DMS153 (cell line): ENCODE results near the gene ARHGEF6.
"Not testable (repeated sequence)": the region's sequence is repeated elsewhere in the genome, so short reads cannot be mapped to it uniquely, and the experiment has no call there.

Experiments
- DNase-seq: peaks from one replicate; lab custom pipeline; 2025; lab: John Stamatoyannopoulos, UW

ARHGEF6 gene

DNA sequence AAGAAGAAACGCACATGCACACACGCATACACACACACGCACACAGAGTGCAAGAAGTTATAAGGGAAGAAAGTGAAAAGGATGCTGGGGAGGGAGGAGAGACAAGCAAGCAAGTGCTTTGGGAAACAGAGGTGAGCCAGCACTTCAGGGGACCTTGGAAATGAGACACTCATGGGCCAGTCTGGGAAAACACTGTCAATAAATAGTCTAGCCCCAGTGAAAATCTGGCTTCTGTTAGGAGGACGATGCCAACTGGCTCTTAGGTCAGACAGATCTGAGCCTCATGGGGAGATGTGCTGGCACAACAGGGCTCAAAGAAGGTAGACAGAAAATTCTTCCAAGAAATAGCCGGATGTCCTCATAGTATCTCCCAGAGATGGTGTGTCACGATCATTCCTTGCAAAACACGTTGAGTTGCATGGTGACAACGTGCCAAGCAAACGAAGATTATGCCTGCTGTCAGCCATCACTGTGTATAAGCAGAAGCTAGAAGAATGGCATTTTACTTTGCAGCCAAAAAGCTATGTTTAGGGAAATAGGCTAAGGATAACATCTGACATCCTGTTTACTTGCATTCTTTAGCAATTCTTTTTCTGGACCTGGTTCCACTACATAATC lies 557 bp upstream of the ARHGEF6 start:
- DNase-seq = peak; percentile 10

DNA sequence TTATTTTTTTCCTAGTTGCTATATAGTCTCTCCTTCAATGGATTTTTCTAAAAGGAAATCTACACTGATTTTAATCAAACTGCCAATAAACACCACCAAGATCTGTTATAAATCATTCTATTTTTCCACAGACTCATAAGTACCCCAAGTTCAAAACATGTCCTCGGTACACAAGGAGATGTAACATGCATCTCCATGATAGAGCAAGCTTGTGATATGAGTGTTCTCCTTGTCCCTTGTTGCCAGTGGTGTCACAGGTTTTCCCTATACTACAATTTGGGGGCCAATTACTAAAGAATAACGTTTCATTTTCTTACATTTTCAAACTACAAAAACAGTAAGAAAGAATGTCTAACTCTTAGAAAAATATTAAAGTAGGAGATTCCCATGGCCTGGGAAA lies 491 bp downstream of the ARHGEF6 start:
- no peak for DNase-seq

DNA sequence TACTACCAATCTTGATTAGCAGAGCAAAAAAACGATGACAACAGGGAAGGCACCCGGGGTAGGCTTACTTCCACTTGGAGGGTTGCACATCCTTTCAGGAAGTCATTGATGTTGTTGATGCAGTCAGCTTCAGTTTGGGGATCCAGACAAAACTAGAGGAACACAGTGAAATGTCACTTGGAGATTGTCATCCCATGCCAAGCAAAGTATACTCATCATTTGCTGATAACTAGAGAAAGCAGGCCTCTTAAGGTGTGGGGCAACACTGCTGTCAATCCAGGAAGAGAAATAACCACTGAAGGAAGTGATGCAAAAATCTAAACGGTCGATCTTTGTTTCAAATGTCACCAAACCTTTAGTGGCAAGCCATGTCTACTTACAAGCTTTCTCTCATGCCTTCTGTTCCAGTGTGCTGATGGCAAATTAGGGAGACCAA lies 1.4 kb downstream of the ARHGEF6 start:
- DNase-seq = no peak

DNA sequence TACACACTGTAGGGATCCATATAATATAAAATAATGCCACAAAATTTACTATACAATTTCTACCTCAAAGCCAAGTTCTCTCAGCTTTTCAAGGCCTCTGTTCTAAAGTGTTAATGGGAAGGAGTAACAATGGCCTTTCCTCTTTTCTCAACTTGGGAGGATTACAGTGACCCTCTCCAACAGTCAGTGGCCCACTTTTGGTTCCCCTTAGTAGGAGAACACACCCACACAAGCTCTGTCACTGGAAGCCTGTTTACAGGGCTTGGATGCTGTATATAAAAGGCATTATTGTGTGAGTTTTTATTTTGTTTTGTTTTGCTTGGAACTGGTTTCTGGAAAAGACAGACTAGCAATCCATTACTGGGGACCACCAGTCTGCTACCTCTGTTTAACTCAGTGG lies 1.8 kb downstream of the ARHGEF6 start:
- DNase-seq = no peak

DNA sequence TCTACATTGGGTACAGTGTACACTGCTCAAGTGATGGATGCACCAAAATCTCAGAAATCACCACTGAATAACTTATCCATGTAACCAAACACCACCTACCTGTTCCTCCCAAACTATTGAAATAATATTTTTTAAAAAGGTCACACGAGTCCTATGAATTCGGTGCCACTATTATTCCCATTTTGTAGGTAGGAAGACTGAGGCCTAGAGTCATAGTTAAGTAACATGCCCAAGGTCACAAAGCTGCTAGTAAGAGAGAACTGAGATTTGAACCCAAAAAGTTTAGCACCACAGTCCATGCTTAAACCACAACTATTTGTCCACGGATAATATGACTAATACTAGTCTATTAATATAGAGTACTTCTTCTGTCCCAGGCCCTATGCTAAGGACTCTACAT lies 2.7 kb downstream of the ARHGEF6 start:
- DNase-seq = no peak

DNA sequence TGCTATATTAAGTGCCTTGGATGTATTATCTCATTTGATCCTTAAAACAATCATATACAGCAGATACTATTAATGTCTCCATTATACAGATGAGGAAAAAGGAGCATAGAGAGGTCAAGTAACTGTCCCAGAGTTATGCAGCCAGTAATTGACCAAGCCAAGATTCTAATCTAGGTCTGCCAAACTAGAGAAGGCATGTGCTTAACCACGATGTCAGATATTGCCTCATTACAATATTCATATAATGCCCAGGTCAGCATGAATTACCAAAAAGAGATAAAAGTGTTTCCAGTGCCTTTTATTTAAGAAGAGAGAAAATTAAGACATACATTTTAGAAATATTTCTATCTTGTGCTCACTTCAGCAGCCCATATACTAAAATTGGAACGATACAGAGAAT lies 7.1 kb downstream of the ARHGEF6 start:
- no peak for DNase-seq

DNA sequence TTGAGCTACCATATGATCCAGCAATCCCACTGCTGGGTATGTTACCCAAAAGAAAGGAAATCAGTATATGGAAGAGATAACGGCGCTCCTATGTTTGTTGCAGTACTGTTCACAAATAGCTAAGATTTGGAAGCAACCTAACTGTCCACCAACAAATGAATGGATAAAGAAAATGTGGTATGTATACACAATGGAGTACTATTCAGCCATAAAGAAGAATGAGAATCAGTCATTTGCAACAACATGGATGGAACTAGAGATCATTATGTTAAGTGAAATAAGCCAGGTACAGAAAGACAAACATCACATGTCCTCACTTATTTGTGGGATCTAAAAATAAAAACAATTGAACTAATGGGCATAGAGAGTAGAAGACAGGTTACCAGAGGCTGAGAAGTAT lies 8.9 kb downstream of the ARHGEF6 start:
- not testable (repeated sequence) for DNase-seq

DNA sequence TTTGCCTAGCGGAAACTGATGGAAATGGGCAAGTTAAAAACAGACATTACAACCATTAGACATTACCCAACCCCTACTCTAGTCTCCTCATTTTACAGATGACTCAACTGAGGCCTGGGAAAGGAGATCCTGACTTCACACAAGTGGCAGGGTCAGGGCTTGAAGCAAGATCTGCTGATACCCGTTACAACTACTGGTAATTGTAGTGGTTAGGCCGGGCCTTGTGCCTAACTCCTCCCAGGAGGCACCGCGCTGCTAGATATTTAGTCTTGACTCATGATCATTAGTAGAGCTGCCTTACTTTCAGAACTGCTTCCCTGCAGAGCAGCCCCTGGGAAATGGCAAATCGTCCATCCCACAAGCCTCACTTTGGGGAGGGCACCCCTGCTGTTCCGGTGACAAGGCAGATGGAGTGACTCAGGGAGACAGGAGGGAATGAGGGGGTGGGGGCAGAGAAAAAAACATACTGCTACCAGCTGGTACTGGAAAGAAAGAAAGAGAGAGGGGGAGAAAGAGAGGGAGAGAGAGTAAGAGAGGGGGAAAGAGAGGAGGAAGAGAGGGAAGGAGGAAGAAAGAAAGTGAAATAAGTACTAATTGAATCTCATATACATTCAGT lies 12.2 kb downstream of the ARHGEF6 start:
- DNase-seq = no peak

DNA sequence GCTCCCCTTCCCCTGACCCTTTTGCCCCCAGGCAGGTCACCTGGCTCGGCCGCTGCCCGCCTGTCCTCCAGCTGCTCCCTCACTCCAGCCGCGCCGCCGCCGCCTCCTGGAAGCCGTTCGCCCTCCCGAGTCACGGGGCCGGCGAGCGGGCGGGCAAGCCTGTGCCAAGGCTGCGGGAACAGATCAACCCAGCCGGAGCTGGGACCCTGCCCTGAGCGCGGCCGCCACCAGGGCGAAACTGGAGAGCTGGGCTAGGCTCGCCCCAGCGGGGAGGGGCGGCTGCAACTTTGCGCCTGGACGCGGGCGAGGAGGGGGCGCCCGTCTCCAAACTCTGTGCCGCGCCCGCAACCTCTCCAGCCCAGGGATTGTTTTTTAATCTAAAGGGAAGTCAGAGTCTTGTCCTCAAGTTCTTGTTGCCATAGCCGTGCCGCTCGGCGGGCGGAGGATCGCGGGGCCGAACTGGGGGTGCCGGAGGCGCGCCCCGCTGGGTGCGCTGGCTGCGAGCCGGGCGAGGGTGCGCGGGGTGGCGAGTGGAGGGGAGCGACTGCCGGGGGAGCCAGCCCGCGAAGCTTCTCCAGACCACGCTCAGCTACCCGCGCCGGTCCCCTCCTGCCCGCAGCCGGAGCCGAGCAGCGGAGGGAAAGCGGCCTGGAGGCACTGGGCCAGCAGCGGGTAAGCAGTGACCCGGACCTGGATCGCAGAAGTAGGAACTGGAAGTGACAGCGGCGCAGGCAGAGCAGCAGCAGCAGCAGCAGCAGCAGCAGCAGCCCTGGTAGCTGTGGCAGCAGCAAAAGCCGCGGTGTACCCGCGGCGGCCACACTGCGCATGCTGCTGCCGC lies 13.4 kb downstream of the ARHGEF6 start:
- peak; percentile 45 for DNase-seq

DNA sequence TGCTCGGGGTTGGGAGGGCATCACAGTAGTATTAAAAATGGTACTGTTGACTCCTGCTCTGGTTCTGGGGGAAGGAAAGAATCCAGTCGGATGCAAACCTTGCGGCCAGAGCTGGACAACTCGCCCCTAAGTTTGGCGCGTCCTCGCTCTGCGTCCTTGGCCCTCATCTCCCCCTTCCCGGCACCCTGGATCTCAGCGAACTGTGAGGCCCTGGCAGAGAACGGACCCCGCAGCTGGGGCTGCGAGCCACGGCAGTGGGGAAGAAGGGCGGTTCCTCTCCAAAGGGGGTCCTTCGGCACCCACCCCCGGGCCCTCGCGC lies 14.0 kb downstream of the ARHGEF6 start:
- DNase-seq = no peak

DNA sequence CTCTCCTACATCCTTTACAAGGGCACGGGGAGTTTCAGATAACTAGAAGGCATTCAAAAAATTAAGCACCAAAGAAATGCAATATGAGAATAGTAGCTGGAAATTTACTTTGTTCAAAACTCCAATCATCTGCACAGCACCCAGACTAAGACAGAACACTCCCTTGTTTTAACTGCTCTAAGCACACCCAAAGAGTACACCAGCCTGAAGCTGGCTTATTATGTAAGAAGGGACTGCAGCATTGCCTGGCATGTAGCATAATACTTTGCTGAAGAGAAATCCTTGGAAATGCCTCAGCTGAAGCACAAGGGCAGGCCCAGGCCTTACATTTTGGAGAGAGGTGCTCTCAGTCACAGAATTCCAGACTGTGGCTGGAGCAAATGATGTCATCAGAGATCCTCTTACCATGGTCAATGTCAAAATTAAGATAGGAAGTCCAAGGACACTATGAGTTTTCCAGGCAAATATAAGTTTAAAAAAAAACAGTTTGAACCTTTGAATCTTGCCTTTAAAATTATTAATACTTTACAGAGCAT lies 14.8 kb downstream of the ARHGEF6 start:
- no peak for DNase-seq

DNA sequence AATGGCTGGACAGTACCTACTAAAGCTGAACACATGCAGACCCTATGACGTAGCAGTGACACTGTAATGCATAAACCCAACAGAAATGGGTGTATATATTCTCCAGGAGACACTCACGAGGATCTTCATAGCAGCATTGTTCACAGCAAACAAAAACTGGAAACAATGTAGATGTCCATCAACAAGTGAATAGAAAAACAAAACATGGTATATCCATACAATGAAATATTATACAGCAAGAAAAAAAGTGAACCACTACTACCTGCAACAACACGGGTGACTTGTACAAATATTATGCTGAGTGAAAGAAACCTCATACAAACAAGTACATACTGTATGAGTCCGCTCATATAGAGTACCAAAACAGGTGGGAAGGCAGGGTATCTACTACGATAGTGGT lies 16.5 kb downstream of the ARHGEF6 start:
- no peak for DNase-seq

DNA sequence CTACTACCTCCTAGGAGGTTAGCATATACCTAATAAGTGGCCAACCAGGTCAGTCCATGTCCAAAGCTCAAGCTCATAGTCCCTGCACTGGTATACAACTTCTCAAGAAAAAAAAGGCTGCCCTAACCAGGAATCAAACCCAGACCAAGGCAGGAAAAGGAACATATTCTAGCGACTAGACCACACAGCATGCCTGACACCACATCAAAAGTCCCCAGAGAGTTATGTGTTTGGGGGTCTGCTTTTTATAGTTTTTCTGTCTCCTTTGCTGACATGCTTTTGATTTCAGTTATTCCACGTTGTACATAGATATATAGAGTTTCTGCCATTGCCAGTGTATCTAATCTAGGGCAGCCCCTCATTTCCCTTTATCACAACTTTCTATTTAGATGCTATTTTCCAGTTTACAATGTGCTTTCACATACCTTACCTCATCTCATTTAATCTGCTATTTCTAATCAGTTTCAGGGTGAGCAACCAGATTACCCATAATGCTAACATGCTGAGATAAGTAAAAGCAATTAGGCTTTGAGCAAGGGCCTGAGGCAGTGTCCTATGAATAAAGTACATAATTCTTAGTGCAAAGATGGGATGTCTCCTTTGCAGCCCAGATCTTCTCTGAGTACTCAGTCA lies 17.8 kb downstream of the ARHGEF6 start:
- no peak for DNase-seq

DNA sequence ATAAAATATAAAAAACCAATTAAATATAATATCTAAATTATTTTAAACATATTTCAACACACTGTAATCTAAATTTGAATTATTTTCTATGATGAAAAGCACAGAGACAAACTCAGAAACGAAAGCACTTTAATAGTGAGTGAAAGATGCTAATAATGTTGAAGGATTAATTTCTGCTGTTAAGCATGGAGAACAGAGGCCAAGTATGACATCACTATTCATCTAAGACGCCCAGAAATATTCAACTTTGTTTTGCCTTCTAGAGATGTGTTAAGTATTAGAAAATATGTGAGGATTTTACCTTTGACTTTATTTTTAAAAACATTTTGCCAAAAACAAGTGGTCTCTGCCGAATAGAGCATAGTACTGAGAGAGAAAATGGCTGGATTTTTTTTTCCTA lies 19.3 kb downstream of the ARHGEF6 start:
- DNase-seq = no peak

DNA sequence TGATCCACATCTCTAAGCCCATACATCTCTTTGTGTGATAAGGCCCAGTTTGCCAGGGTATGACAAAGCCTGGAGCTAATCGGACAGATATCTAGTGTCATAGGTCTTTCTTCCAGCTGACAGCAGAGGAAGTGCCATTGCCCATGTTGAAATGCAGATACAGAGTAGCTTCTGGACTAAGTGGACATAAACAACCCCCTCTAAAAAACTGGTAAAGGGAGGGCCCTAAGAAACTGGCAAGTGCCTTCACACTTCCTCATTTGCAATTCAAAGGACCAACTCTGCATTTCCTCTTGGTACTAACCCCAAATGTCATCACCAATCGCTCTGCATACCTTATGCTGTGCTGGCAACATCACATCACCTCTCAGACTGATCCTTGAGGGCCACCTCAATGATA lies 20.8 kb downstream of the ARHGEF6 start:
- DNase-seq = no peak

DNA sequence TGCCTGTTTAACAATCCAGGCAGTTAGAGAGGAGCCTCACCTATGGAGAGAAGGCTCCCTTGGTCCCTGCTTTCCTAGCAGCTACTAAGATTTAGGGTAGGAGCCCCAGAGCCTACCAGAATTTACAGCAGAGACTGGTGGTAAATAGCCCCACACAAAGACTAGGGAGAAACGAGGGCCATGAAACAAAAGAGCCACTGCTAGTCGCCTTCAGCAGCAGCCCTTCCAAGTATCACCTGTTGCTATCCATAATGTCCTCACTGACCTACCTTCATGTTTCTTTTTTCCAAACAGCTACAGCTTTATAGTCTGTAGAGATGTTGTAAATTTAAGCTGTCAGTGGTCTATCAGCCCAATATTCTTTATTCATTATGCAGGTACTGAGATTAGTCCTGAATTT lies 25.3 kb downstream of the ARHGEF6 start:
- no peak for DNase-seq

DNA sequence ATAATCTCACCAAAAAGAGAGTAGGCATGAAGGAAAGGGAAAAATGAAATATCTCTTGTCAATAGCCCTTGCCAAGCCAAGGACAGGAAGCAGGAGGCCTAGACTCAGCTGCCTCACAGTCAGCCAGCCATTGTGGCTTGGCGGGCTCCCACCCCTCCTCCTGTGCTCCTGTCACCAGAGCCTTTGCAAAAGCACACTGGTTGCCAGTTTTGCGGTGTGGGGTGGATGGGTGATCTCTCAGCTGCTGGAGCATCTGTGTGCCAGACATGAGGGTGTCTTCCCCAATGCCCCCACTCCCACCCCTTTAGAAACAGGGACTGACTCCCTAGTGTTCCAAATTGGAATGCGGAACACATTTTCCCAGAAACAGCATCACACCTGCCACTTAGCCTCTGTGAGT lies 26.1 kb downstream of the ARHGEF6 start:
- DNase-seq = peak; percentile 42

DNA sequence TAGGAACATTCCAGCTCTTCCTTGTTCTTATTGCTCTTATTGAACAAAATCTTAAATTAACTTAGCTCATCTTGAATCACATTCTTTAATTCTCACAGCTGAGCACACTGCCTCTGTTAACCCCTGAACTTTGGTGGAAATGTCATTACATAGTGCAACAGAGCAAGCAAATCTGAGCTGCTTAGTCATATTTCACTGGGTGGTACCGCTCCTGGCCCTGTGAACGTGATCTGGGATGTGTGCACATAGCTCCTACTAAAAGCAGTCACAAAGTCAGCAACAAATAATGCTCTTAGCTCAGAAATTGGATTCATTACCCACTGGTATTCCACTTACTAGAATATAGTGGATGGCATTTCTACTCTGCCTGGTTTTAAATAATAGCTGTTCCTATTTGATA lies 27.9 kb downstream of the ARHGEF6 start:
- DNase-seq = no peak

DNA sequence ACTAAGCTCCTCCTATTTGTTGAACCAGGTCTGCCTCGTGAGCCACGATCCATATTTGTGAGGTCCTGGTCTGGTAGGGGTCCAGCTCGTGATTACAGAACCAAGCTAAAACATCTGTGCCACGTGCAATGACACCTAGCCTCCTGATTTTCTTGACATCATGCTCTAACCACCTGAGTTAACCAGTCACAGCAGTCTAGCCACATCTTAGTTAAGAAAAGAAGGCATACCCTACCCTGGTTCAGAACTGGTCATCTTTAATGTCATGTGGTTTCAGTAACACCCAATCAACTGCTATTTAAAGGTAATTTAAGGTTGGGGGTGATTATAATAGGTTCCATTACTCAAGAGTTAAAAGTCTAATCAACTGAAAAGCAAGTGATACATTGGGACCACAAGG lies 28.4 kb downstream of the ARHGEF6 start:
- DNase-seq = no peak

DNA sequence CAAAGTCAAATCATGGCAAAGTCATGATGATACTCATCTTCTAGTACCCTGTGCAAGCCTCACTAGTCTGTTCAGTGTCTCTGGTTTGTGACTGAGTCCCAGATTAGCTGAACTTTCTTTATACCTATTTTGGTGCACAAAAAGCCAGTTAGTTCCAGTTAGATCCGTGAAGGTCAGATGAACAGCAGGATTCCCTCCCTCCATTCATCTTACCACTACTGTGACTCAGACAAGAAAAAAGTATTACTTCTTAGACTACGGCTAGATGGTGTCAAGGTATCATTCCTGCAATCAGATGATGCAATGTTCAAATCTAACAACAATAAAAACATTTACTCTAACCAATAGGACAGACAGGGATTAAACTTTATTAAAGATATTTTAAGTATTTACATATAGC lies 30.4 kb downstream of the ARHGEF6 start:
- DNase-seq = no peak

DNA sequence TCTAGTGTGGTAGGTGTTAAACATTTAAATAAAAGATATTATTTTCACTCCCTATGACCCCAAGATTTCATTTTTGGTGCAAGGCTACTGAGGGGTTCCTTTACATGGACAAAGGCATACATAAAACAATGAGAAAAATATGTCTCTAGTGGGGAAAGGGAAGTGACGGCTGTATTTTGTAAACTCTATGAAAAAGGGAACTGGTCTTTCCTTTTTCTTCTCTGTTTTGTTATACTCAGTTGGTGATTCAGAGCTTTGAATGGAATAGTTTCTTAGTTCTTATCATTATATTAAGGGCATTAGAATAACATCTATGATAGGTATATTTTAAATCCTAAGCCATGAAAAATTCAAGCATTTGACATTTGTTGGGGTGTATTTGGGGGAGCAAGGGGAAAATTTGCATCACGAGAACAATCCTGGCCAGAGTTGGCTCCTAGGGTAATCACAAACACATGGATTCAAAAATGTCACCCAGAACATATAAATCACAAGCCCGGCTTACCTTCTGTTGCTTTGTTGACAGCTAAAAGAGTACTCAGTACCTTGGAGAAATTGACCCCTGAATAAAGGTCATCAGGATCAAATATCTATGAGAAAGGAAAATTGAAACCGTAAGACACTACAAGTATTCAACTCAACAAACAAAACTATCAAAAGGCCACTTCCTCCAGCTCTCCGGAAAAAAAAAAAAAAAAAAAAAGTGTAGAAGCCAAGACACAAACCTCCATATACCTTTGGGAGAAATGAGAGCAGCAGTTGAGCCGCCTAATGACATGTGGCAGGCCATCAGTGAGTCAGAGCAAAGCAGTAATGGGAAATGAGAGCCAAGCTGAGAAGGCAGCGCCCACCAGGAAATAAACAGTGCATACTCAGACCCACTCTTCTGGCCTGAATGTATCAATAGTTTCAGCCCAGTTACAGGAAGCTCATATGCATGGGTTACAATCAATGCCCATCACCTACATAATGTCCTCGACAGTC lies 33.4 kb downstream of the ARHGEF6 start:
- peak; percentile 53 for DNase-seq
